GM19035 (cell line): ENCODE results near the gene RMDN3.

Source experiments
- ATAC-seq: cut with Tn5 transposase; IDR thresholded peaks from one replicate; pipeline ENCODE4 v1.9.1; 2021; ENCODE audit not compliant: unreplicated experiment

RMDN3 gene

GRCh38 chr15:40773902-40774301 lies 18.8 kb upstream of the RMDN3 start:
- ATAC-seq, result no peak

- ATAC-seq, result no peak
Measured at GRCh38 chr15:40773496-40773895, 18.4 kb upstream of the RMDN3 start.

- no peak for ATAC-seq
Measured at GRCh38 chr15:40772014-40772413, 17.0 kb upstream of the RMDN3 start.

DNA sequence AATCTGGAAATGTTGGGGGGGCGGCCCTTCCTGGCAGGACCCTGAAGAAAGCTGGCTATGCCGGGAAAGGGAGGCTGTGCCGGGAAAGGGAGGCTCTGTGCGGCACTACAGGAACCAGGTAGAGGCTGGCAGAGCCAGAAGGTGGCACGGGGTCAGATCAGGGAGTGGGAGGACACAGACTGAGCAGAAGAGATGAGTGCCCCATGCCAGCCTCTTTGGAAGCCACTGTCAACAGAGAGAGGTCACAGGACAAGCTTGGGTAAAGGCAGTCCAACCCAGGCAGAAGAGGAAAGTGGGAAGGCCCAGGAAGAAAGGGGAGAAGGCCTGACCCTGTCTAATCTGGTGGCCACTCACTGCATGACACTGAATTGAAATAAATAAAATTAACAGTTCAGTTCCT lies 16.2 kb upstream of the RMDN3 start:
- no peak for ATAC-seq

DNA sequence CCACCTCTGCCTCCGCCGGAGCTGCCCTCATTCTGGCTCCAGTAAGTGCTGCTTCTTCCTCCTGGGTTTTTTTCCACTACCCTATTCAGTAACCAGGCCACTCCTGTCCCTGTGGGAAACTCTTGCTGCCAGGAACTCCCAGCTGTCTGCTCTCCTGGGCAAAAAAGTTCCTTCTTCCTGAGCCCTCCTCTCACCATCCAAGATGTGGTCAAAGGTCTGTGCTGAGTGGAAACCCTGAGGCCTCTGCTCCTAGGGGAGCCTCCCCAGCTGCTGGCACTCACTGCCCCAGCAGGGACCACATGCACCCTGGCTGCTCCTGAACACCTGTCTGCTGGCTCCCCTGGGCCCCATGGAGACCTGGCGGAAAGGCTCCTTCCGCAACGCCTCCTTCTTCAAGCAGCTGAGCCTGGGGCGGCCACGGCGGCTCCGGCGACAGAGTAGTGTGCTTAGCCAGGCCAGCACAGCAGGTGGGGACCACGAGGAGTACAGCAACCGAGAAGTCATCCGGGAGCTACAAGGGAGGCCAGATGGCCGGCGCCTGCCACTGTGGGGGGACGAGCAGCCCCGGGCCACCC lies 15.2 kb upstream of the RMDN3 start:
- no peak for ATAC-seq

- ATAC-seq, result no peak
Measured at GRCh38 chr15:40769274-40770146, 14.5 kb upstream of the RMDN3 start, which contains the start of gene C15orf62. Gene C15orf62, plus strand, starts transcription at chr15:40769980. Its CDS starts 516 bp downstream, at chr15:40770496.

GRCh38 chr15:40768521-40769273 lies 13.6 kb upstream of the RMDN3 start:
- ATAC-seq, result no peak

GRCh38 chr15:40767838-40768500 lies 12.9 kb upstream of the RMDN3 start:
- no peak for ATAC-seq

- no peak for ATAC-seq
Measured at GRCh38 chr15:40766906-40767837, 12.1 kb upstream of the RMDN3 start.

GRCh38 chr15:40766194-40766815 lies 11.3 kb upstream of the RMDN3 start:
- no peak for ATAC-seq

DNA sequence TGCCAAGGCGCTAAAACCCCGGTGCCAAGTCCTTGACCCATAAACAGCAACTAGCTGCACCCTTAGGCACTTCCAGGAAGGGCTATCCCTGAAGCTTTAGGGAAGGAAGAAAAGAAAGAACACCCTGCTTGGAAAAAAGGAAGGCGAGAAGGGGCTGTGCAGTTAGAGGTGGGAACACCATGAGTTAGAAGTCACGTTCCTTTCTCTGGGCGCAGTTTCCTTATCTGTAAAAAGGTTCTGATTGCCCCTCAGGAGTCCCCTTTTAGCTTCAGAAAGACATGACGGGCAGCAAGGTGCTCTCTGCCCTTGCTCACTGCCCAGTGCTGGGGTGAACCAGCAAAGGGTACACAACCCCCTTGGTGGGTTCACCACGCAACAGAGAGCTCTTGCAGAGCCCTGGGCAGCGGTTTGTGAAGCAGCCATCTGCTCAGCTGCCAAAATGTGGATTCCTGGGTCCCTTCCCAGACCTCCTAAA lies 9.6 kb upstream of the RMDN3 start:
- no peak for ATAC-seq

DNA sequence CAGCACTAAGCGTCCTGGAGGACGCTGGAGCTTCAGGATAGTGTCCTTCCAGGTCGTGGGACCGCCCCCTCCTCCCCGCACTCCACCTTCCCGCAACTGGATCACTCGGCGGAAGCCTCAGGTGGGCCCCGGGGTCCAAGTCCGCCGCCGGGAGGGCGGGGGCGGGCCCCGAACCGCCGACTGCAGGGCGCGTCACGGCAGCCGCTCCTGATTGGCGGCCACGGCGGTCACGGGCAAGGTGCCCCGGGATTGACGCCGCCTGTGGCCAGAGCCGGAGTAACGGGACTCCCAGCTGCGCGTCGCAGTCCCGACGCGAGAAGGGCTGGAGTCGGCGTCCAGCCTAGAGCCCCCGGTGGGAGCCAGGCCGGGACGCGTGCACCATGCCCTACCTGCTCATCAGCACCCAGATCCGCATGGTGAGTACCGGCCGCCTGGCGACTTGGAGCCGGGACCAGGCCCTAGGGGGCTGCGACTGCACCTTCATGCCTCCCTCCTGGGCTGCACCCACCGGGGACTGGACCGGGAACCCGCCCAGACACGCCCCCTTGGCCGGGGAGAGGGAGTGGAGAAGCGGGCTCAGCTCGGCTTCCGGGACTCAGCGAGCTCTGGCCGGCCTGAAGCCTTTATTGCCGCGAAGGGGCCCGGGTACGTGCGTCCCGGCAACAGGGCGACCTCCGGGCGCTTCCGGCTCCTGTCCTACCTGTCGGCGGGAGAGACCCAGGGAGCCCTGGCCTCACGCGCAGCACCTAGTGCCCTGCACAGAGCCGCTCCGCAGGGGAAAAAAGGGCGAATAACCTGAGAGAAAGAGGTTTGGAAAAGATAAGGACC lies 9.0 kb upstream of the RMDN3 start, which contains the start of gene GCHFR:
Gene GCHFR (plus strand): TSS at position 268 of the 828 bp plus-strand sequence. CDS start 113 bp downstream, at position 381.
- ATAC-seq, result peak; percentile 55

GRCh38 chr15:40762919-40763800 lies 8.1 kb upstream of the RMDN3 start:
- ATAC-seq, result no peak

DNA sequence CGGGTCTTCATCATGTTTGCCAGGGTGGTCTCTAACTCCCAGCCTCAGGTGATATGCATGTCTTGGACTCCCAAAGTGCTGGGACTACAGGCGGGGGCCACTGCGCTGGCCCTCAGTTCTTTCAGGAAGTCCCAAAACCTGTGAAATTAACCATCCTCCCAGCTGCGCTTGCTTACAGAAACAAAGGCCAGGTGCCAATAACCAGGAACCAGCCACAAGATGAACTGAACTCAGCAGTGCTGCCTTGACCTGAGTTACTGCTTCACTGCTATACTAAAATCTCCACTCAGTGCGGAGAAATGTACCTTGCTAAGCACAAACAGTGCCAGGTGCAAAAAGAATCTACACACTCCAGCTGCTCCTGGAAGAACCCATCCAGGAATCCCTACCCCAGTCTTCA lies 4.9 kb upstream of the RMDN3 start:
- ATAC-seq, result no peak

GRCh38 chr15:40756938-40757337 lies 1.9 kb upstream of the RMDN3 start:
- no peak for ATAC-seq

- no peak for ATAC-seq
Measured at GRCh38 chr15:40755812-40756208, 756 bp upstream of the RMDN3 start.

DNA sequence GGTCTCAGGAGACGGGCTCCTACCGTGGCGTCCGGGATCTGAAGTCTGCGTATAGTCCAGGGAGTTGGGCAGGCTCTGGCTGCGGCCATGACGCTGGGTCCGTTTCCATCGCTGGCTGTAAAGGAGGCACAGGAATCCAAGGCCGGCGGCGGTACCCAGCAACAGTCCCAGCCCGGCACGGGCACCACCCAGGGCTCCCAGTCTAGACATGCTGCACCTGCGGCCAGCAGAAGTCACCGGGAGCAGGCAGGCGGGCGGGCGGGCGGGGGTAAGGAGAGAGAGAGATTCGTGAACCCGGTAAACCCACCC lies 526 bp downstream of the RMDN3 start:
- ATAC-seq, result peak; percentile 13

GRCh38 chr15:40751745-40752144 lies 3.3 kb downstream of the RMDN3 start:
- ATAC-seq, result no peak
